ENCODE results near the gene FKBP3.

- TF ChIP-seq CTCF (IDR thresholded peaks at IDR 0.05; ENCODE audit: control extremely low read depth in 1 of 3, insufficient read depth in 1 of 3, low read depth in 1 of 3, low read length in 3 of 3) (no peak), ATF2 (IDR thresholded peaks at IDR 0.05; ENCODE audit: low read length) (no peak), CREB1 (IDR thresholded peaks at IDR 0.05) (no peak), USF2 (IDR thresholded peaks at IDR 0.05; ENCODE audit: low read length) (no peak), EP300 (IDR thresholded peaks at IDR 0.05; ENCODE audit: borderline replicate concordance in 1 of 2, low read depth in 2 of 2, low read length in 2 of 2) (no peak), RBBP5 (IDR thresholded peaks at IDR 0.05; ENCODE audit: borderline replicate concordance, low read depth, low read length) (no peak), PHF8 (conservative IDR thresholded peaks at IDR 0.05; ENCODE audit: low read depth, low read length) (no peak)
Measured at GRCh38 chr14:45089813-45090212, 44.5 kb downstream of the FKBP3 start.

Measured in H1 (cell line).